HPDE6-E6E7 (cell line): Measurements from ENCODE around the gene CERCAM.
A peak's percentile ranks its signal among the peaks of the same experiment; 100 is the strongest.

Experiments used
- DNase-seq: peaks from one replicate; pipeline ENCODE4 v3.0.0; 2011; ENCODE audit warnings: missing footprints; ENCODE audit errors: extremely low spot score

The CERCAM gene

DNA sequence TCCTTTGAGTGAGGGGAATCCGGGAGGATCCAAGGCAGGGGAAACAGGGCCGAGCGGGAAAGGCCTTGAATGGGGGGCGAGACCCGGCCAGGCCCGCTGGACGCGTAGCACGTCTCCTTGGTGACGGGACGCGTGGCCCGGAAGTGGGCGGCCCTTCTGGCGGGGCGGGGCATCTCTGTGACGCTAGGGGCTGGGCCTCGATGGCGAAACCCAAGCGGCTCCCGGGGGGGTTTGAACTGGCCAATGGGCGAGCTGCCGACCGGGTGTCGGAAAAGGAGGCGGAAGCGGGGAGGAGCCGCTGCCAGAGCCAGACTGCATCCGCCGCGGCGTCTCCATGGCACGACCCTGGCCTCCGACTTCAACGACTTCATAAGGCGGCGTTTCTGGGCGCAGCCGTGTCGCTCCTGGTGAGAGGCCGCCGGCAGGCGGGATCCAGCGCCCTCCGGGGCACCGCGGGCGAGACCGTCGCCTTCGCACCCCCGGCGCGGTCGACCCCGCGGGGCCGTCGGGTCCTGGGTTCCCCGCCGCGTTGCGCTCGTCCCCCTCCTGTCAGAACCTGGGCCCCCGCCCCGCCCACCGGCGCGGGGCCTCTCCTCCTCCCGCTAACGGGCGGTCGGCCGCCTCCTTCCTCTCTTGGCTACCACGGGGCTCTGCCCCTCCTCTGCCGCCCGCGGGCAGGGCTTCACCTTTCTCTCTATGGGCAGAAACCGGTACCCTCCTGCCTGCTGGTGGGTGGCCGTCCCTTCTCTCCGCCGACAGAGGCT is 35.4 kb downstream of the CERCAM start, which contains the start of gene ODF2:
Gene ODF2 (plus strand): TSS at position 158 of the 764 bp plus-strand sequence. CDS start 86 bp downstream, at position 244.
- DNase-seq = peak; percentile 99

DNA sequence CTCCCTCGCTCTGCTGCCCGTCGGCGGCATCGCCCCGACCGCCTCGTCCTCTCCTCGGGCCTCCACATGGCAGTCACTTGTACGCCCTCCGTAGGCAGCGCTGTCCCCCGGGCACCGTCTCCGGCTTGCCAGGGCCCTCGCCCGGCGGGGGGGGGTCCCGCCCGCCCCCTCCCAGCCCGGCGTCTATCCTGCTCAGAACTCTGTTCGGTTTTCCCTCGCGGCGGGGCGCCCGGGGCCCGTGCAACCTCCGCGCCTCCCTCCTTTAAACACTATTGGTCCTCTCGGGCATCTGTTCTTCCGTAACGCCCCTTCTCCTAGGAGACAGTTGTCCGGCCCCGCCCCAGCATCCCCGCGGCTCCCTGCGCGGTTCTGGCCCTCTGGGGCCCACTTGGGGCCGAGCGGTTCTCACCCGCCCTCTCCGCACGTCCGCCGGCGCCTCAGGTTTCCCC is 36.0 kb downstream of the CERCAM start:
- DNase-seq = peak; percentile 84

DNA sequence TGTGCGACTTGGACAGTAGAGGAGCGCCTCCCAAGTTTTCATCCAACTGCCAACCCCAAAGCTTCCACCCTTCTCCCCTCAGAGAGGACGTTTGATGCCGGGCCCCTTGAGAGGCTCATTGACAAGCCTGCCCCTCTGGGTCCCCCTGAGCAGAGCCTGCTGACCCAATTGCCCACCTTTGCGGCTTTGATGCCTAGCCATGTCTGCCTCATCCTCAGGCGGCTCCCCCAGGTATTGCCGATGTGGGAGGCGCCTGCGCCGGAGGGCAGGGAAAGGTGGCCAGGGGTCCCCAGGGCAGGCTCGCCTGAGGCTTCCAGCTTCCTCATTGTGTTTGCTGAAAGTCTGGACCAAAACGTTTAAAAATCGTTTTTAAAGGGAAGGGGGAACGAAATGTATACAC is 36.5 kb downstream of the CERCAM start:
- DNase-seq = no peak

DNA sequence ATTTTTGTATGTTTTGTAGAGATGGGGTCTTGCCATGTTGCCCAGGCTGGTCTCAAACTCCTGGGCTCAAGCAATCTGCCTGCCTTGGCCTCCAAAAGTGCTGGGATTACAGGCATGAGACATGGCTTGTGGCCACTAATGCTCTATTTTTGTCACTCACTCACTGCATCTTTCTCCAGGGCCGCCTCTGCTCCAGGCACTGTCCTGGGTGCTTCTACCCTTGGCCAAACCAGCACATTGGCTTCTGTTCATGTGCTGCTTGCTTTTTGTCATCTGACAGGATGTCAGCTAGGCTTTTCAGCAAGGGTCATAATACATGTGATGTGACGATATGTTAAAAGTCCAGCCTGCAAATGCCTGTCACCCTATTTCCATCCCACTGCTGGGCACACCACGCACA is 38.4 kb downstream of the CERCAM start:
- DNase-seq = no peak

DNA sequence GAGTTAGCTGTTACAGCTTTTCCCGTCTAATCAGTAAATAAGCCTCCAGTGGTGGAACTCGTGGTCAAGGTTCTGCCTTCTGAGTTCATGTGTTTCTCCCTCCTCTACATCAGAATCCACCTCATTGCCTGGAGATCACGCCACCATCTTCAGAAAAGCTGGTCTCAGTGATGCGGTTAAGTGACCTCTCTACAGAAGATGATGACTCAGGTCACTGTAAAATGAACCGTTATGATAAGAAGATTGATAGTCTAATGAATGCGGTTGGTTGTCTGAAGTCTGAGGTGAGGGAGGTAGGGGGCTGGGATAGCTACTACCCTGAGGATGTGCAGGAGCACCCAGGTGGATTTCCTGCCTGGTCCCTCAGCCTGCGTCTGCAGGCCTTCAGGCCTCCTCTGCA is 48.4 kb downstream of the CERCAM start:
- no peak for DNase-seq

DNA sequence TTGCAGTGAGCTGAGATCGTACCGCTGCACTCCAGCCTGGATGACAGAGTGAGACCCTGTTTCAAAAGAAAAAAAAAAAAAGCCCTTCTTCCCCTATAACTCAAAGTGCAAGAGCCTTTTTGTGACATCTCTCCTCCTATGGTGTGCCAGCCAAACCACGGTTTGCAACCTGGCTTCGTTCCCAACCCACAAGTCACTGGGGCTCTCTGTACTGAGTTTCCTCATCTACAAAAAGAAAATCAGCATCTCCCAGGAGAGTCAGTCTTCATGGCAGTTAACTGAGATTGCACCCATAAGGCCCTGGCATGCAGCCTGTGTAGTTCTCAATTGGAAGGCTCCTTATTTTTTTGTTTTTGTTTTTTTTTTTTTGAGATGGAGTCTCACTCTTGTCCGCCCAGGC is 49.9 kb downstream of the CERCAM start:
- no peak for DNase-seq

DNA sequence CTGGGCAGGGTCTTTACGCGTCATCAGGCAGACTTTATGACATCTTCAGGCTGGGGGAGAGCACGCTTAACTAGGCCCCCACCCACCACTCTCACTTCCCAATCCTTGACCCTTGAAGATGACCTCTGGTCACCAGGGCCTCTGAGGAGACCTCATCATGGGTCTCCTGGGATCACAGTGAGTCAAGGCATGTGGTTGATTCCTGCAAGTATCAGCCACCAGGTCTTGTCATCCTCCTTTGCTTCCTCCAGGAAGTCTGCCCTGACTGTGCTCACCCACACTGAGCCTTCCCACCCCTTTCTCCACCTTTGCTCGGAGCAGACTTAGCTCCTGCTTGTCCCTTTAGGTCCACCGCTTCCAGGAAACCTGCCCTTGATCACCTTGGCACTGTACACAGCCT is 52.4 kb downstream of the CERCAM start:
- DNase-seq = no peak

DNA sequence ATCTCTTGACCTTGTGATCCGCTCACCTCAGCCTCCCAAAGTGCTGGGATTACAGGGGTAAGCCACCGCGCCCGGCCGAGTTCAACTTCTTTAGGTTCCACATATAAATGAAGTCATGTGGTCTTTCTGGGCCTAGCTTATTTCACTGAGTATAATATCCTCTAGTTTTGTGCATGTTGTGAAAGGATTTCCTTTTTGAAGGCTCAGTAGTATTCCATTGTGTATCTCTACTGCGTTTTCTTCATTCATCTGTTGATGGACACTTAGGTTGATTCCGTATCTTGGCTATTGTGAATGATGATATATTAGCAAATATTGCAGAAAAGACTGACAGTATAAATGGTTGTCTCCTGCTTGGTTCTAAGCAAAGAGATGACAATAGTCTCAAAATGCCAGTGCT is 55.2 kb downstream of the CERCAM start:
- no peak for DNase-seq

DNA sequence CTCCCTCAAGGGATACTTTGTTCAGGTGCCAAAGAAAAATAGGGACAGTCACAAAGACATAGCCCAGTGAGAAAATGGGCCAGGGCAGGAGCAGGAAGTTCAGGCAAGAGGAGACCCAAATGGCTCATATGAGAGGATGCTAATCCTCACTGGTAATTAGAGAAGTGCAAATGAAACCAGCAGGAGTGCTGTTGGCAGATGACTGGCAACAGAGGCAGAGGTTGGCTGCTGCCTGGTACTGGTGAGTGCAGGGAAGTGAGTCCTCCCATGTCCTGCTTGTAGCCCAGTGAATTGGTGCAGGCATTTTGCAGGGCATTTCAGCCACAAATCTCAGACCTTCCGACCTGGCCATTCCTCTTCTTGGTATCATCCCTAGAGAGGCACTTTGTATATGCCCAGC is 58.6 kb downstream of the CERCAM start:
- DNase-seq = no peak

DNA sequence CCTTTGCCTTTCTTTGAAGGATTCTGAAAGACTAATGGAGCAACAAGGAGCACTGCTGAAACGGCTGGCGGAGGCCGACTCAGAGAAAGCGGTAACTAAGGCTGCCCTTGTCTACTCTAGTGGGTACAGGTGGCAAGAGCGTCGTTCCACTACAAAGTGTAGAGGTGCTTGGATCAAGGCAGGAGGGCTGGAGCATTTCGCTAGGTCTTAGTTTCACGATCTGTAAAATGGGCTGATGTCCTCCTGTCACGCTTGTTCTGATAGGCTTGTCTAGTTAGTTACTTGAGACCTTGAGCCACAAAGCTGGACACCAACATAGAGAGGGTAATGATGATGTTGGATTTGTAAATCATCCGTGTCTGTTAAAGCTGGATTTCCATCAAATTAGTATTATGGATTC is 60.9 kb downstream of the CERCAM start:
- no peak for DNase-seq

DNA sequence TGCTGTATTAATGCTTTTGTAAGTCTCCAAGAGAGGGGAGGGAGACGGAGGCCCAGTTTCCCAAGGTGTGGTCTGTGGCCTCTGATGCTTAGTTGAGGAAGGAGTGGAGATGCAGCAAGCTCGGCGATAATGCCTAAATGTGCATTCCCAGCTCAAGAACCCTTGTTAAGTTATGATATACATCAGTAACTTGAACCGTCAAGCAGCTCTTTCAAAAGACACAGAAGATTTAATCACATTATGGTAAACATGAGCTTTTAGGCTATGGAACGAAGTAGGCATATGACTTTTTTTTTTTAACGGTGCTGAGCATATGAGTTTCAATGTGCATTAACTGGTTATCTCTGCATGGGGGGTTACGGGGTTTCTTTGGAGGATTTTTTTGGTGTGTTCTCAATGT is 61.5 kb downstream of the CERCAM start:
- no peak for DNase-seq

DNA sequence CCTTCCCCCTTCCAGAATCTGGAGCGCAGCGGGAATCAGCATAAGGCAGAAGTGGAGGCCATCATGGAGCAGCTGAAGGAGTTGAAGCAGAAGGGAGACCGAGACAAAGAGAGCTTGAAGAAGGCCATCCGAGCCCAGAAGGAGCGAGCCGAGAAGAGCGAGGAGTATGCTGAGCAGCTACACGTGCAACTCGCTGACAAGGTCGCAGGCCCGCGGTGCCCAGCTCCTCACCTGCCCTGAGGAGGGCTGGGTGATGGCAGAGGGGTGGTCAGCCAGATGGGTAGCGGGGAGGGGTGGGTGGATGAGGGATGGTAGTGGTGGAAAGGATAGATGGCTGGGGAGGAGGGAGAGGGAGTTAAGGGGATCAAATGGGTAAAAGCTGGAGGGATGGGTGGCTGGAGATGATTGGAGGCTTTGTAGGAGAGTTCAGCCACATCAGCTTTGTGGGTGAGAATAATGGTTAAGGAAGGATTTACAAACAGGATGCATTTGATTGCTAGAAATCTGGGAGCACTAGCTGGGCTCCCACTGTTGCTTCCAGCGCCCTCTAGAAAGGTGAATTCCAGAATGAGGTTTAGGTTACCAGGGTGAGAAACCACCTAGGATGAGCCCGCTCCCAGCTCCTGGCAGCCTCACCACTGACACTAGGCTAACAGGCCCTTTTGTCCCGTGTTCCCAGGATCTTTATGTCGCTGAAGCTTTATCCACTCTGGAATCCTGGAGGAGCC is 64.2 kb downstream of the CERCAM start:
- no peak for DNase-seq

DNA sequence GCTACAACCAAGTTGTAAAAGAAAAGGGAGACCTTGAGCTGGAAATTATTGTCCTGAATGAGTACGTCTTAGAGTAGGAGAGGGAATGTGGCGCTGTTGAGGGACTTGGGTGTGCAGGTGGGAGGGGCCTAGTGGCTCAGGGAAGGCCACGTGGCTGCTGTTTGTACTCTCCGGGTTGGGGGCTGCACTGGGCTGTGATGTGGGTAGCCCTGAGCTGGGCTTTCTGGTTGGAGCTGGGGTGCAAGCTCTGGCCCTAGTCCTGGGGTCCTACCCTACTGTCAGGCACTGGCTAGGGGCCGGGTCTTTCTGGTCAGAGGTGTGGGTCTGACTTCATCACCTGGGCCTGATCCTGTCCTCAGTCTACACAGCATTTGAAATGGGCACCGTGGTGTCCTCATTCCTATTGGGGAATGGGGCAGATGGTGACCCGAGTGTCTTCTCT is 64.8 kb downstream of the CERCAM start:
- no peak for DNase-seq

DNA sequence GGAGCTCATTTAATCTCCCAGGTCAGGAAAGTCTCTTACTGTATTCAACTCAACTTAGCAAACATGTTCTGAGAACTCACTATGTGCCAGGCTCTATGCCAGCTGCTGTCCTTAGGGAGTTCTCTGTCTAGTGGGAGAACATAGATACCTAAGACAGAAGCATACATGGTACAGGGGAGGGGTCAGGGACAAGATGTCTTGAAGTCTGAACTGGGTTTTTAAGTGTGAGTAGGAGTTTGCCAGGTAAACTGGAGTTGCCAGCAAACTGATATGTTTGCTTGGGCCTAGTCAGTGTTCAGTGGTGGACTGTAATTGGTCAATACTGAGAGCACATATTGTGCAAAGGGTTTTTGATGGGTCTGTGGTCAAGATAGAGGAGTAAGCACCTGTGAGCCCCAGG is 65.5 kb downstream of the CERCAM start:
- DNase-seq = no peak
